Peyer's patch (tissue), 4 donors: Measurements from ENCODE around the gene COG6.

Source experiments
- POLR2A ChIP-seq, 2 donors: fragments of 450-650 bp; IDR thresholded peaks; one replicate each; pipeline ENCODE4 v1.5.1; 2017; ENCODE audit warnings: antibody characterized with exemption in 2 of 2, mild to moderate bottlenecking in 2 of 2, moderate library complexity in 2 of 2
- TF ChIP-seq, protein P1 (sequence below), 6 experiments: fragments of 450-650 bp in 4 of 6; fragments of 200-600 bp in 2 of 6; sonication (generic) in 1 of 6; IDR thresholded peaks; one replicate each; pipeline ENCODE4 v1.5.1; 2017 to 2019; ENCODE audit warnings: antibody characterized with exemption in 6 of 6, mild to moderate bottlenecking in 3 of 6, moderate library complexity in 1 of 6

DNA sequence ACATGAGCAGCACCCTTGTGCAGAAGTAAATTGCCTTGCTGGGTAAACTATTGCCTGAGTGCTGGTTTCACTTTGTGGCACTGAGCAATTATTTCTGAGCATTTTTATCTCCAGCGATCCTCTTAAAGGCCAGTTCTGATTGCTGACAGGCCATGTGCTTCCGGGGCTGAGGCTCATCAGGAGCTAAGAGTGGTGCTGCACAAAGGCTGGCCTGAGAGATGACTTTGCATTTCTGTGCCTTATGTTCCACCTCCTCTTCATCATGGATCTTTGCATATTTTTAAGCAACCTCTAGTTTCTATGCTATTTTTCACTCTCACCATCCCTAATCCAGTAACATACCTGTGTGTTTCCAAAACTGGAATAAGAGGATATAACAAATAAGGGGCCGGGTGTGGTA, 17.6 kb upstream of the COG6 start:
- TF ChIP-seq, protein P1, sequence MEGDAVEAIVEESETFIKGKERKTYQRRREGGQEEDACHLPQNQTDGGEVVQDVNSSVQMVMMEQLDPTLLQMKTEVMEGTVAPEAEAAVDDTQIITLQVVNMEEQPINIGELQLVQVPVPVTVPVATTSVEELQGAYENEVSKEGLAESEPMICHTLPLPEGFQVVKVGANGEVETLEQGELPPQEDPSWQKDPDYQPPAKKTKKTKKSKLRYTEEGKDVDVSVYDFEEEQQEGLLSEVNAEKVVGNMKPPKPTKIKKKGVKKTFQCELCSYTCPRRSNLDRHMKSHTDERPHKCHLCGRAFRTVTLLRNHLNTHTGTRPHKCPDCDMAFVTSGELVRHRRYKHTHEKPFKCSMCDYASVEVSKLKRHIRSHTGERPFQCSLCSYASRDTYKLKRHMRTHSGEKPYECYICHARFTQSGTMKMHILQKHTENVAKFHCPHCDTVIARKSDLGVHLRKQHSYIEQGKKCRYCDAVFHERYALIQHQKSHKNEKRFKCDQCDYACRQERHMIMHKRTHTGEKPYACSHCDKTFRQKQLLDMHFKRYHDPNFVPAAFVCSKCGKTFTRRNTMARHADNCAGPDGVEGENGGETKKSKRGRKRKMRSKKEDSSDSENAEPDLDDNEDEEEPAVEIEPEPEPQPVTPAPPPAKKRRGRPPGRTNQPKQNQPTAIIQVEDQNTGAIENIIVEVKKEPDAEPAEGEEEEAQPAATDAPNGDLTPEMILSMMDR (IDR thresholded peaks at IDR 0.05), result no peak
- TF ChIP-seq POLR2A (IDR thresholded peaks at IDR 0.05), result no peak
